Pancreas (tissue), 10 donors: ENCODE data around the gene FBXW12. TPM values are rescaled to one million over a fixed set of nuclear protein-coding genes. Genes with fewer than 3 reads are reported as not detected.

Experiments used
- ATAC-seq, 4 donors: fragments of 200-7000 bp; cut with Tn5 transposase; one replicate each; pipeline versions ENCODE4 v1.8.0 to v1.9.1; 2020; ENCODE audit warnings: mild to moderate bottlenecking in 4 of 4, moderate library complexity in 4 of 4
- DNase-seq, 6 donors: peaks; one replicate each; pipeline ENCODE4 v3.0.0-alpha.2; 2020
- FAIRE-seq: peaks from 2 replicates; lab custom pipeline; 2012; peaks lifted over from hg19 to GRCh38; lab: Jason Lieb, UNC
- H3K27ac ChIP-seq, 4 donors: fragments of 200-600 bp; sonication (generic); 1 replicate in 3 of 4; 2 replicates in 1 of 4; pipeline versions ENCODE4 v1.5.0 to v1.8.0; 2020
- H3K27me3 ChIP-seq, 4 donors: fragments of 200-600 bp; one replicate each; pipeline ENCODE4 v1.8.0; 2021
- H3K36me3 ChIP-seq, 3 donors: fragments of 200-600 bp; sonication (generic) in 1 of 3; one replicate each; pipeline versions ENCODE4 v1.5.0 to v1.8.0; 2020 to 2021
- H3K4me1 ChIP-seq, 3 donors: fragments of 200-600 bp; one replicate each; pipeline ENCODE4 v1.8.0; 2021
- H3K4me3 ChIP-seq, 4 donors: fragments of 200-600 bp; sonication (generic) in 2 of 4; one replicate each; pipeline versions ENCODE4 v1.5.0 to v1.8.0; 2020 to 2021
- H3K9me3 ChIP-seq, 4 donors: fragments of 200-600 bp; one replicate each; pipeline ENCODE4 v1.8.0; 2021
- WGBS, 2 donors: extraction: QIAGEN DNeasy Blood & Tissue Kit; methylation state at CpG; one replicate each; pipeline ENCODE4 v1.1.7; 2013; 5-methylcytosine and 5-hydroxymethylcytosine counted together
- intact Hi-C, 3 donors: fragments of 100-400 bp; cut with DNase I; formaldehyde crosslinking; loops; one replicate each; pipeline versions ENCODE4 v1.11.1 to v1.14.2; 2022
- polyA plus RNA-seq, 2 donors: library from polyadenylated mRNA; stranded (reverse); fragments of 200-250 nt; gene quantifications; one replicate each; pipeline ENCODE4 v1.2.3, GENCODE V29; 2013
- total RNA-seq, 6 donors: library from RNA; stranded (reverse); fragmentation: NEBNext Ultra II Directional in 4 of 6; extraction: Animal tissue kit (Norgen Biotek cat#: 25700) in 4 of 6; gene quantifications; one replicate each; pipeline versions ENCODE4 v1.2.1 to v1.2.4, GENCODE V29; 2021 to 2023
- TF ChIP-seq, protein P1 (sequence below), 4 donors: fragments of 200-600 bp; sonication (generic) in 3 of 4; IDR thresholded peaks; one replicate each; pipeline versions ENCODE4 v1.5.0 to v1.8.0; 2021; ENCODE audit warnings: antibody characterized with exemption in 4 of 4
- donor health status: healthy with polysubstance abuse.
- donor health status: DM: no; HTN: no; CAD: no; lungs with moderate emphysema.
- donor health status: DM: no; HTN: no; CAD: no.
- donor health status: control.
- donor health status: control.
- donor health status: Bipolar disorder and iron deficiency.
- donor health status: DM: yes; HTN: yes; CAD: no.
- donor health status: DM: no; HTN: no; CAD: no.
- donor health status: DM: no; HTN: no; CAD: no.
- donor health status: DM: yes; HTN: yes; CAD: no.

The FBXW12 gene
- total and polyA plus RNA-seq, 8 donors: 2.7 to 9.6 (median 5.8) TPM

DNA sequence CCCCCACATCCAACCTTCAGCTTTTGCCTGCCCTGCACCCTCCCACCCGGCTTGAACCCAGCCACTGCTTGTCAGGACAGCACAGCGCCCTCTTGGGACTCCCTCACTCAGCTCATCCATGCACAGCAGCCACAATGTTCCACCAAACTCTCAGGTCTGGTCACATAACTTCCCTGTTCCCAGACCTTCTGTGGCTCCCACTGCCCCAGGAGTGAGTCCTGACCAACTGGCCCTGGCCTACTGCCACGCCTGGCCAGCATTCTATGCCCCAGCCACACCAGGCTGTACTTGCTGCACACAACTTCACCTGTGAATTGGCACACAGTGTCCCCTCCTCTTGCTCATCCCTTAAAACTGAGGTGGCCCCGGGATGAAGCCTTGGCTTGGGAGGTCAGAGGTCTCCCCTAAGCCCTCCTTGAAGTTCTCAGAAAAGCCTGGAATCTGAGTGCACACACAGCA lies 36.8 kb downstream of the FBXW12 start:
- intact Hi-C loops: no loop called here
- DNase-seq: peak in 4 of 6 donors; percentile 2 to 51 (median 32)

DNA sequence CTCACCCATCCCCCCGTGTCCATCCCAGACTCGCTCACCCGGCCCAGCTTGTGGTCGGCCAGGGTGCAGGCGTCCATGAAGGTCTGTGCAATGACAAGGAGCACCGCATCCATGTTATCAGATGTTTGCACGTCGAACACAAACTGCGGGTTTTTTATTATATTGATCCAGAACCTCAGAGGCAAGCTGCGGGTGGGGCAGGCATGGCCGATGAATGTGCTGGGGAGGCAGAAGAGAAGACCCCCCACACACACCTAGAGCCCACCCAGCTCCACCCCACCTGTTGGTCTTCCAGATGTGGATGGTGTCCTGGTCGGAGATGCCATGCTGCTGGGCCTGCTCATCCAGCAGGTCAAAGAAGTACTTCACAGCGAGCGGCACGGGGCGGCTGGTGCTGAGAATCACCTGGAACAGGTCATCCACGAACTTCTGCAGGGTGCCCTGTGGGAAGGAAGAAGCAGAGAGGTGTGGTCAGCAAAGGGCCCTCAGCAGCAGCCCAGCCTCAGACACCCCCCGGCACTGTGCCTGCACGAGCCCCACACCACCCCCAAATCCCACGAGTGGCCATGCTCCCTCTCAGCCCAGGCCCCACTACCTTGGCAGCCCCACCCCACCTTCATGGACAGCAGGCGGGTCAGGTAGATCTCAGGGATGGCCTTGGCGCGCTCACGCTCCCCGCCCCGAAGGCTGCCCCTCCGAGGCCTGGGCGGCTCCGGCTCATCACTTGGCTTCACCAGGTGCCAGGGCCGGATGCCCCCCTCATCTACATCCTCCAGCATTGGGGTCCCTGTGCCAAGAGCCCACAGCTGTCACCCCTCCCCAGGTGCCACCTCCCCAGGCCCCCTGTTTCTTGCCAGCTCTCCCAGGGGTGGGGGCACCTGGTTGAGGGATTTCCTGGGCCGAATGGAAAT lies 37.5 kb downstream of the FBXW12 start:
- intact Hi-C loops: no loop called here
- no peaks in the 10 kb centered on the region for H3K27me3 ChIP-seq
- FAIRE-seq: no peak
- H3K4me3 ChIP-seq: no peak overlapping the region
- TF ChIP-seq, protein P1, sequence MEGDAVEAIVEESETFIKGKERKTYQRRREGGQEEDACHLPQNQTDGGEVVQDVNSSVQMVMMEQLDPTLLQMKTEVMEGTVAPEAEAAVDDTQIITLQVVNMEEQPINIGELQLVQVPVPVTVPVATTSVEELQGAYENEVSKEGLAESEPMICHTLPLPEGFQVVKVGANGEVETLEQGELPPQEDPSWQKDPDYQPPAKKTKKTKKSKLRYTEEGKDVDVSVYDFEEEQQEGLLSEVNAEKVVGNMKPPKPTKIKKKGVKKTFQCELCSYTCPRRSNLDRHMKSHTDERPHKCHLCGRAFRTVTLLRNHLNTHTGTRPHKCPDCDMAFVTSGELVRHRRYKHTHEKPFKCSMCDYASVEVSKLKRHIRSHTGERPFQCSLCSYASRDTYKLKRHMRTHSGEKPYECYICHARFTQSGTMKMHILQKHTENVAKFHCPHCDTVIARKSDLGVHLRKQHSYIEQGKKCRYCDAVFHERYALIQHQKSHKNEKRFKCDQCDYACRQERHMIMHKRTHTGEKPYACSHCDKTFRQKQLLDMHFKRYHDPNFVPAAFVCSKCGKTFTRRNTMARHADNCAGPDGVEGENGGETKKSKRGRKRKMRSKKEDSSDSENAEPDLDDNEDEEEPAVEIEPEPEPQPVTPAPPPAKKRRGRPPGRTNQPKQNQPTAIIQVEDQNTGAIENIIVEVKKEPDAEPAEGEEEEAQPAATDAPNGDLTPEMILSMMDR (IDR thresholded peaks at IDR 0.05): no peak
- H3K4me1 ChIP-seq: no peaks in the 10 kb centered on the region
- peak in 4 of 6 donors; percentile 2 to 44 (median 16) for DNase-seq
- H3K36me3 ChIP-seq: peaks cover 0 to 76% (median 17%) of the 10 kb centered on the region in 3 donors
- no peaks in the 10 kb centered on the region for H3K9me3 ChIP-seq
- H3K27ac ChIP-seq: no peak overlapping the region
- no peak for ATAC-seq
- WGBS, 2 donors: 89 to 91% methylated on average over 27 to 31 of the region's 31 CpGs

More for the DNA sequence above, 36.8 kb downstream of the FBXW12 start:
- FAIRE-seq (no peak), ATAC-seq (no peak)
- no peaks in the 10 kb centered on the region for H3K27me3 ChIP-seq
- H3K27ac ChIP-seq: no peak overlapping the region
- 85 to 88% methylated on average over 4 of the region's 4 CpGs for WGBS, 2 donors
- H3K4me3 ChIP-seq: no peak overlapping the region
- TF ChIP-seq, protein P1 (IDR thresholded peaks at IDR 0.05): no peak
- H3K36me3 ChIP-seq: peaks cover 0 to 76% (median 17%) of the 10 kb centered on the region in 3 donors
- H3K4me1 ChIP-seq: no peaks in the 10 kb centered on the region
- no peaks in the 10 kb centered on the region for H3K9me3 ChIP-seq

DNA sequence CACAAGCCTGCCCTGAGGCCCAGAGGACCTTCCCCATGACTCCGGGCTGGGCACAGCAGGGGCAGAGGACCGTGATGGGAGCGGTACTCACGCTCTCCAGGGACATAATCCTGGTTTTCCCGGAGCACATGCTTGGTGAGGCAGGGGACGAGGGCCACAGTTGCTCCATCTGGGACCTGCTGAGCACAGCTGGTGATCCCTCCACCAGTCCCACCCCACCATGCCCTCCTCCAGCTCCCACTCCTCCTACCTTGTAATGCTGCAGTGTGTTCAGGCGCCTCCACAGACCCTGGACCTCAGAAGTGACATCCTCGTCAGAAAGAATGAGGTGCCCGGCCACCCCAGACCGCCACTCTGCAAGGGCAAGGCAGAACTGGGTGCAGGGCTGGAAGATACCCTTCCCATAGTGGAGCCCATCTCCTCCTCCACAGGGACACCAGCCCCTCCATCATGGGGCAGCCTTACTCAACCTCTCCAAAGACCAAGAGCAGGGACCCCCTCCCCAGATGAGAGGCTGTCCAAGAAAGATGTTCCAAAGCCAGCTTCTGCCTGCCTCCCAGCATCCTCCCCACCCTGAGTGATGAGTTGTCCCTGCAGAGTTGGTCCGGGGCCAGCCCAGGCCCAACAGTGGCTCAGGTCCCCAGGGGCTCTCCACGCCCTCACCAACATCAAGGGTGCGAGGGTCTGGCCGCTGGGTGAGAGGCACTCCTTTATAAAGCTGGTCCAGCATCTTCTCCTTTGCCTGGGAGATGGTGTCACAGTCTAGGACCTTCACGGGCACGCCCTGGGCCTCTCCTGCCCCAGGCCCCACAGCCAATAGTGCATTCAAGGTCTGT lies 38.4 kb downstream of the FBXW12 start:
- Histone ChIP-seq H3K9me3 (no peaks in the 10 kb centered on the region), H3K27ac (no peak overlapping the region), H3K27me3 (no peaks in the 10 kb centered on the region), H3K4me3 (no peak overlapping the region), H3K36me3 (peaks cover 0 to 80% (median 22%) of the 10 kb centered on the region in 3 donors), H3K4me1 (no peaks in the 10 kb centered on the region)
- ATAC-seq (no peak), DNase-seq (peak in 5 of 6 donors; percentile 2 to 42 (median 18)), FAIRE-seq (no peak)
- TF ChIP-seq, protein P1 (IDR thresholded peaks at IDR 0.05): no peak
- WGBS, 2 donors: 95 to 96% methylated on average over 16 of the region's 16 CpGs
- intact Hi-C loops: no loop called here

DNA sequence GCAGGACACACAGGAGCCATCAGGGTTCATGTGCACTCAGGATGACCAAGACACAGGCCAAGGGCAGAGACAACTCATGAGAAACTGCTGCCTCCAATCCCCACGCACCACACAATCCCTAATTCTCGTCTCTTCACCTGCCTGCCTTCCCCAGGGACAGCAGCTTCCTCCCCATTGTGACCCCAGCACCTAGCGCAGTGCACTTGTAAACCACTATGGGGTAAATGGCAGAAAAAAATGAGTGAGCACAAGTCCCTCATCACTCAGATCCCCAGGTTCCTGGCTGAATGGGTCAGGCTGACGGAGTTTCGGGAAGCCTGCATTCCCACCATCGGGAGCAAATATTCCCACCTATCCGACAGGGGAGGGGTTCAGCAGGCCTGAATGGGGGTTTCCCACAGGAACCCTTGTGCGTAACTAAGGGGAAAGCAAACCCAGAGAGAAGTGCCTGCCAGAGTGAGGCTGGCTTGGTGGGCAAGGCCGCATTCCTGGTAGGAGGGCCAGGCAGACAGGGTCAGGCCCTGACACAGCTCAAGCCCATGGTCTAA lies 39.1 kb downstream of the FBXW12 start:
- H3K36me3 ChIP-seq: peaks cover 0 to 82% (median 22%) of the 10 kb centered on the region in 3 donors
- DNase-seq: peak in 3 of 6 donors; percentile 6 to 30 (median 29)
- intact Hi-C loops: no loop called here

More for the DNA sequence above, 39.1 kb downstream of the FBXW12 start:
- WGBS, 2 donors: 91 to 95% methylated on average over 9 of the region's 9 CpGs
- H3K27ac ChIP-seq: no peak overlapping the region
- TF ChIP-seq, protein P1 (IDR thresholded peaks at IDR 0.05): no peak
- H3K4me1 ChIP-seq: no peaks in the 10 kb centered on the region
- H3K4me3 ChIP-seq: no peak overlapping the region
- ATAC-seq (no peak), FAIRE-seq (no peak)
- H3K27me3 ChIP-seq: no peaks in the 10 kb centered on the region
- no peaks in the 10 kb centered on the region for H3K9me3 ChIP-seq
